Gastroesophageal sphincter (tissue), 4 donors: ENCODE measurements around the gene TEPSIN. TPM values are rescaled to one million over a fixed set of nuclear protein-coding genes. Genes with fewer than 3 reads are reported as not detected.

ENCODE experiments used
- ATAC-seq: fragments of 150-250 bp; one replicate; pipeline ENCODE4 v1.9.1; 2016; ENCODE audit warnings: mild to moderate bottlenecking, moderate library complexity
- H3K27ac ChIP-seq, 4 donors: fragments of 200-600 bp; sonication (generic) in 3 of 4; 1 replicate in 3 of 4; 2 replicates in 1 of 4; pipeline ENCODE4 v1.5.1; 2016 to 2019
- H3K27me3 ChIP-seq: fragments of 200-600 bp; sonication (generic); one replicate; pipeline ENCODE4 v1.5.1; 2019
- H3K36me3 ChIP-seq, 2 donors: fragments of 200-600 bp; sonication (generic); one replicate each; pipeline ENCODE4 v1.5.1; 2019; ENCODE audit warnings: control low read depth in 1 of 2
- H3K4me1 ChIP-seq, 3 donors: fragments of 200-600 bp; sonication (generic); 1 replicate in 2 of 3; 2 replicates in 1 of 3; pipeline ENCODE4 v1.5.1; 2016 to 2019; ENCODE audit warnings: control low read depth in 2 of 3
- H3K4me3 ChIP-seq, 2 donors: fragments of 200-600 bp; sonication (generic); one replicate each; pipeline ENCODE4 v1.5.1; 2019; ENCODE audit warnings: mild to moderate bottlenecking in 1 of 2, moderate library complexity in 1 of 2
- H3K9me3 ChIP-seq, 3 donors: fragments of 200-600 bp; sonication (generic); one replicate each; pipeline ENCODE4 v1.5.1; 2017 to 2019; ENCODE audit warnings: control low read depth in 2 of 3
- EP300 ChIP-seq: sonication (generic); formaldehyde crosslinking; IDR thresholded peaks from one replicate; pipeline ENCODE4 v1.6.1; 2017; ENCODE audit warnings: antibody characterized with exemption, mild to moderate bottlenecking
- POLR2A ChIP-seq, 2 donors: fragments of 450-650 bp; IDR thresholded peaks; one replicate each; pipeline ENCODE4 v1.6.1; 2017; ENCODE audit warnings: antibody characterized with exemption in 2 of 2, mild to moderate bottlenecking in 2 of 2, moderate library complexity in 1 of 2
- POLR2AphosphoS5 ChIP-seq: sonication (generic); formaldehyde crosslinking; IDR thresholded peaks from one replicate; pipeline ENCODE4 v1.6.1; 2017; ENCODE audit warnings: antibody characterized with exemption
- WGBS, 2 donors: methylation state at CpG; one replicate each; pipeline ENCODE4 v1.1.5; 2018; ENCODE audit warnings: low coverage in 1 of 2; 5-methylcytosine and 5-hydroxymethylcytosine counted together
- total RNA-seq, 4 donors: library from RNA; depleted of rRNA; stranded (reverse); fragments of >200 nt; gene quantifications; one replicate each; pipeline ENCODE4 v1.1.0, GENCODE V29; 2016
- TF ChIP-seq, protein P1 (sequence below), 4 experiments: fragments of 200-600 bp in 2 of 4; fragments of 450-650 bp in 2 of 4; sonication (generic) in 1 of 4; IDR thresholded peaks; one replicate each; pipeline ENCODE4 v1.5.1; 2017 to 2019; ENCODE audit warnings: antibody characterized with exemption in 4 of 4, mild to moderate bottlenecking in 2 of 4, moderate library complexity in 2 of 4

TEPSIN gene
- total RNA-seq, 4 donors from 2014 or later: 8.0 to 43.0 (median 23.5) TPM

DNA sequence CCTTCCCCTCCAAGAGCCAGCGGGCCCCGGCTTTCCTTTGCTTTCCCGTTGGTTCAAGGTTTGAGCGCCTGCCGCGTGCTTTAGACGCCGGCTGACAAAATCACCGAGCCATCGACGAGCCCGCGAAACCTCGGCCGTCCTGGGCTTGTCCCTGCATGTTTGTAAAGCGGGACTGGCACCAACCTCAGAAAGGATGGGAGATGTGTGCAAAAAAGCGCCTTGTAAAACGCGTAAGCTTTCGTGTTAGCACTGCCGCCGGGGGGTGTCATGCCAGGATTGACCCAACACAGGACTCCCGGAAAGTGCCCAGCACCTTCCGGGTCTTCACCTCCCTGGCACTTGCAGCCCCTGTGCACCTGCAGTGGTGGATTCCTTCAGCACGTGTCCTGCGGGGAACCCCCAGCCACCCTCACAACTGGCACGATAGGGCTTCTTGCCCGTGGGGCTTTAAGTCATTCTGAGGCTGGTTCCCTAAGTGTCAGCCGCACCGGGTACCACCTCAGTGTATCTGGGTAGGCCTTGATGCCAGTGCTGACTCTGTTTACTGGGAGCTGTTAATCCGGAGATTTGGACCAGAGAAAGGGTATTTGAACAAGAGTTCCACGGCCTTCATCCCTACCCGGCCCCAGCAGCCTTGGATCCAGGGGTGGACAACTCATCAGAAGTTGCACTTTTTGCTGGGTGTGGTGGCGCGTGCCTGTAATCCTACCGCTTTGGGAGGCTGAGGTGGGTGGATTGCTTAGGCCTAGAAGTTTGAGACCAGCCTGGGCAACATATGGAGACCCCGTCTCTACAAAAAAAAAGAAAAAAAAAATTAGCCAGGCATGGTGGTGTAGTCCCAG lies 1.1 kb upstream of the TEPSIN start:
- 84% methylated on average over 6 of the region's 37 CpGs; no CpG with 5 or more reads in 1 of the 2 donors for WGBS, 2 donors
- no peaks in the 10 kb centered on the region for H3K9me3 ChIP-seq
- H3K4me3 ChIP-seq: peak overlapping the region; percentile 60 to 74
- H3K27ac ChIP-seq: peak overlapping the region; percentile 44 to 91 (median 85)
- peaks cover 0 to 40% of the 10 kb centered on the region in 2 donors for H3K36me3 ChIP-seq
- no peaks in the 10 kb centered on the region for H3K27me3 ChIP-seq
- no peak for TF ChIP-seq POLR2A (IDR thresholded peaks at IDR 0.05)
- no peak for TF ChIP-seq POLR2AphosphoS5
- ATAC-seq: no peak
- H3K4me1 ChIP-seq: peaks cover 0 to 65% (median 27%) of the 10 kb centered on the region in 3 donors

DNA sequence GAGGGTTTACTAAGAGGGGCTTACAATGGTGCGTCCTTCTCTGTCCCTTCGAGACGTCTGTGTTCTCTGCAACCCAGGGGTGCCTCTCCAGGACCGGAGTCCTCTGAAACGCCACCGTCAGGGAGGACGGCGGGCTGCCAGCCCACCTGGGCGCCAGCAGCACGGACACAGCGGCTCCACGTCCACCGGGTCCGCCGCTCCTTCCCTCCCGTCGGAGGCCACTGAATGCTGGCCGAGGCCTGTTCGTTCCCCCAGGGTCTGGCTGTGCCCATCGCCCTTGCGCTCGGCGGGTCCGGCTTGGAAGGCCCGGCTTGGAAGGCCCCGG lies 403 bp downstream of the TEPSIN start:
- Histone ChIP-seq H3K27ac (peak overlapping the region; percentile 31 to 77 (median 70)), H3K4me3 (peak overlapping the region; percentile 74 to 92), H3K27me3 (no peaks in the 10 kb centered on the region), H3K36me3 (peaks cover 0 to 52% of the 10 kb centered on the region in 2 donors), H3K4me1 (peaks cover 0 to 65% (median 27%) of the 10 kb centered on the region in 3 donors), H3K9me3 (no peaks in the 10 kb centered on the region)
- TF ChIP-seq POLR2AphosphoS5 (no peak), EP300 (no peak)
- TF ChIP-seq, protein P1, sequence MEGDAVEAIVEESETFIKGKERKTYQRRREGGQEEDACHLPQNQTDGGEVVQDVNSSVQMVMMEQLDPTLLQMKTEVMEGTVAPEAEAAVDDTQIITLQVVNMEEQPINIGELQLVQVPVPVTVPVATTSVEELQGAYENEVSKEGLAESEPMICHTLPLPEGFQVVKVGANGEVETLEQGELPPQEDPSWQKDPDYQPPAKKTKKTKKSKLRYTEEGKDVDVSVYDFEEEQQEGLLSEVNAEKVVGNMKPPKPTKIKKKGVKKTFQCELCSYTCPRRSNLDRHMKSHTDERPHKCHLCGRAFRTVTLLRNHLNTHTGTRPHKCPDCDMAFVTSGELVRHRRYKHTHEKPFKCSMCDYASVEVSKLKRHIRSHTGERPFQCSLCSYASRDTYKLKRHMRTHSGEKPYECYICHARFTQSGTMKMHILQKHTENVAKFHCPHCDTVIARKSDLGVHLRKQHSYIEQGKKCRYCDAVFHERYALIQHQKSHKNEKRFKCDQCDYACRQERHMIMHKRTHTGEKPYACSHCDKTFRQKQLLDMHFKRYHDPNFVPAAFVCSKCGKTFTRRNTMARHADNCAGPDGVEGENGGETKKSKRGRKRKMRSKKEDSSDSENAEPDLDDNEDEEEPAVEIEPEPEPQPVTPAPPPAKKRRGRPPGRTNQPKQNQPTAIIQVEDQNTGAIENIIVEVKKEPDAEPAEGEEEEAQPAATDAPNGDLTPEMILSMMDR (IDR thresholded peaks at IDR 0.05): peak in 1 of 4 experiments; percentile 3
- no peak for ATAC-seq
- WGBS, 2 donors: no CpG with 5 or more reads among the region's 26 CpGs

DNA sequence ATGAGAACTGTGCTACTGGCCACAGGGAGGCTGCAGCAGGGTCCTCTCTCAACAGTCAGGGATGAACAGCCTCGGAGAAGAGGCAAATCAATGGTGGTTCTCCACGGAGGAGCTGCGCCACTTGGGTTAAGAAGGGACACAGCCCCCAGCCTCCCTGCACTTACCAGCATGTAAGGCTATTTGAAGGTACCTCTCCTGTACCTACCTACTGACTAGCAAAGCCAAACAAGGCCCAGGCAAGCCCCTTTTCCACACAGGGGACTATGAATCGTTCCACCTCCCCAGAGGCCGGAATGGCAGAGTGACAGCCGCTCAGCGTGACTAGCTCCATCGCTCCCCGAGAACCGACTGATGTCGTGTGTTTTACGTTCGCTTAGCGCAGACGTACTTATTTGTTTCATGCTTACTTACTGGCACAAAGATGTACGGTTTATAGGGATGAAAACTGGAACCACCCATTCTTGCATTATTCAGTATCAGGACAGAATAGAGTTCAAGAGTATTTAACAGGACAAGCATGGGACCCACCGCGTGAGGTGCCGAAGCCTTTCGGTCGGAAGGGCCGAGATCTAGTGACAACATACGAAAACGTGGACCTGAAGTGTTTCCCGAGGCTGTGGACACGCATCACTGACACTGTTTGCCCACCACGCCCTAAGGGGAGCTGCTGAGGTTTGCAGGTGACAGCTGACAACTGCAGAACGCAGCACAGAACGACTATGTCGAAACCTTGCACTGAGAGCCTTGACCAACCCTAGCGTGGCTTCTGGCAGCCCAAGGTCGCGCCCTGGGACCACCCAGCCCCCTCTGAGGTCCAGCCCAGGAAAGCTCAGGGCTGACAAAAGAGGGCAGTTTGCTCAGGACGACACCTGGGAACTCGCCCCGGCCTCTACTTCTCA lies 1.0 kb downstream of the TEPSIN start:
- WGBS, 2 donors: 38 to 84% methylated on average over 3 to 11 of the region's 36 CpGs
- Histone ChIP-seq H3K4me1 (peaks cover 0 to 65% (median 27%) of the 10 kb centered on the region in 3 donors), H3K27me3 (no peaks in the 10 kb centered on the region), H3K36me3 (peaks cover 0 to 53% of the 10 kb centered on the region in 2 donors), H3K9me3 (no peaks in the 10 kb centered on the region), H3K4me3 (peak overlapping the region; percentile 74 to 92), H3K27ac (peak overlapping the region in 1 of 4 donors; percentile 77)
- TF ChIP-seq EP300 (no peak), POLR2AphosphoS5 (no peak), POLR2A (IDR thresholded peaks at IDR 0.05) (no peak)
- TF ChIP-seq, protein P1 (IDR thresholded peaks at IDR 0.05): no peak
- ATAC-seq: no peak

DNA sequence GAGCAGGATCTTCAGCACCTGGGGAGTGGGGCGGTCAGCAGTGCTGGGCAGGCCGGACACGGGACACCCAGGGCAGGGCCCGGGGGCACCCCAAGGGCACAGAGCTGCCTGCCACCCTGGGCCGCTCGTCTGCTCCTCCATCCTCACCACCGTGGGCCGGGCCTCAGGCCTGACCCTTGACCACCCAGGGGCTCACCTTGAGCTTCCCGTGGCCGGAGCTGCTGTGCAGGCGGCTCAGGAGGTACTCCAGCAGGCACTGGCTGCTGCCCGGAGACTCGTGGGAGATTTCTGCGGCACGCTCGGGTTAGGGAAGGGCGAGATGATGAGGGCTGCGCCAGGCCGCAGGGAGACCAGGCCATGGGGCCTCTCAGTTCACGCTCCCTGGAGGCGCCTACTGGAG lies 2.1 kb downstream of the TEPSIN start:
- peaks cover 0 to 57% (median 27%) of the 10 kb centered on the region in 3 donors for H3K4me1 ChIP-seq
- H3K27me3 ChIP-seq: no peaks in the 10 kb centered on the region
- no peak for TF ChIP-seq POLR2AphosphoS5
- TF ChIP-seq, protein P1 (IDR thresholded peaks at IDR 0.05): no peak
- TF ChIP-seq EP300: no peak
- 70% methylated on average over 2 of the region's 21 CpGs; no CpG with 5 or more reads in 1 of the 2 donors for WGBS, 2 donors
- peaks cover 0 to 61% of the 10 kb centered on the region in 2 donors for H3K36me3 ChIP-seq
- no peak for ATAC-seq
- no peak overlapping the region for H3K27ac ChIP-seq
- H3K4me3 ChIP-seq: no peak overlapping the region
- H3K9me3 ChIP-seq: no peaks in the 10 kb centered on the region
